Stimulated activated CD4-positive, alpha-beta T cell treated with anti-CD3 and anti-CD28 coated beads, TNF-alpha, amount 100 ng/mL, for 1 hour (primary cell): ENCODE data around the gene GPR75.

Source experiments
- DNase-seq, 3 donors: peaks; one replicate each; pipeline ENCODE4 v3.0.0-alpha.2; 2020; ENCODE audit warnings: low read depth in 3 of 3, low spot score in 1 of 3

GPR75 gene

GRCh38 chr2:53859206-53860181, at the start of gene GPR75:
Gene GPR75 (minus strand): TSS chr2:53859967. CDS start chr2:53854756, 5,211 bp downstream.
- DNase-seq: no peak

DNA sequence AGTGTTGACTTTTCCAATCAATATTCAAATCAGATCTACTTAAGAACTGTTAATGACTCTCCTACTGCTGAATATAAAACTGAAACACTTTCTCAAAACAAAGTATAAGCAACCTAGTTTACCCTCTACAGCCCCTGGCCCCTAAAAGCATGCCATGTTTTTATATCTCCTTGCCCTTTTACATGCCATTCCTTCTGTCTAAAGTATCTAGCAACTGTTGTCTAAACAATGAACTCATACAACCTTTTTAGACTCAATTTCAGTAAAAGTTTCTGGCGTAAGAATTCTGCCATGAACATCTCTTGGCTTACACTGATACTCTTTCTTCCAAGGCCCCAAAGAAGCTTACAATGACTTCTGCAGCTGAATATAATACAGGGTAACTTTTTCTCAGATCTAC, 47.8 kb upstream of the GPR75 start:
- no peak for DNase-seq

DNA sequence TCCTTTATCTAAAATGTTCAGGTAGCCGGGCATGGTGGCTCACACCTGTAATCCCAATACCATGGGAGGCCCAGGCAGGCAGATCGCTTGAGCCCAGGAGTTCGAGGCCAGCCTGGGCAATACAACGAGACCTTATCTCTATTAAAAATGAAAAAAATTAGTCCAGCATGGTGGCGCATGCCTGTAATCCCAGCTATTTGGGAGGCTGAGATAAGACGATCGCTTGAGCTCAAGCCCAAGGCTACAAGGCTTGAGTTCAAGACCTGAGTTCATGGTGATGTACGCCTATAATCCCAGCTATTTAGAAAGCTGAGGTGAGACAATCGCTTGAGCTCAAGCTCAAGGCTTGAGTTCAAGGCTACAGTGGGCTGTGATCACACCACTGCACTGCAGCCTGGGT, 45.6 kb upstream of the GPR75 start:
- DNase-seq: no peak

GRCh38 chr2:53903011-53903410, 43.2 kb upstream of the GPR75 start:
- no peak for DNase-seq

- no peak for DNase-seq
Measured at GRCh38 chr2:53901192-53901591, 41.4 kb upstream of the GPR75 start.

DNA sequence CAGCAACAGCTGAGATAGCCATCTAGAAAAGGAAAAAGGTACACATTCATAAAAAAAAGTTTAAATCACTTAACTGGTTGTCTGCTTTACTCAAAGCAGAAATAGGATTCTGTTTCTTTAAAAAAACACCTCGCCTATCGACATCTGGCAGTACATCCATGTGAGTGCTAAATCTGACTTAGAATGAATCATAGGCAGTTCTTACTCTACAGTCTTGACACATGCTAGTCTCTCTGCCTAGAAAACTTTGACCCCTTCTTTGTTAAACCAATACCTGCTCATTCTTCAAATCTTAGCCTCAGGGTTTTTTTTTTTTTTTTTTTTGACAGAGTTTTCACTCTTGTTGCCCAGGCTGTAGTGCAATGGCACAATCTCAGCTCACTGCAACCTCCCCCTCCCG, 37.1 kb upstream of the GPR75 start:
- DNase-seq: no peak

GRCh38 chr2:53886406-53887280, 26.9 kb upstream of the GPR75 start:
- DNase-seq: no peak

GRCh38 chr2:53884883-53885282, 25.1 kb upstream of the GPR75 start:
- DNase-seq: no peak

DNA sequence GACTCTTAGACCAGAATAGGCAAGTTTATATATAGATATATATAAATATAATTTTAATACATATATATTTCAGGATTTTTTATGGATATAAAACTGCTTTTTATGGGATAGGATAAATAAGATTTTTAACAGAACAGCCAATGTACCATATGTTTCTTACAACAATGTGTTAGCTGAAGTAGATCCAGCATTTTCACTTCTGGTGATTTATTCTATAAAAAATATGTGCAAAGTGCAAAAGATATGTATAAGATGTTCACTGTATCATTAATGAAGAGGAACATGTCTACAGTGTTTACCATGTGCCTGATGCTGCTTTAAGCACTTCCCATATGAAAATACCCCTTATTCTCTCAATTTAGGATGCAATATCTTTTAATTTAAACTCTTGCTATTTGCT, 22.2 kb upstream of the GPR75 start:
- DNase-seq: no peak

DNA sequence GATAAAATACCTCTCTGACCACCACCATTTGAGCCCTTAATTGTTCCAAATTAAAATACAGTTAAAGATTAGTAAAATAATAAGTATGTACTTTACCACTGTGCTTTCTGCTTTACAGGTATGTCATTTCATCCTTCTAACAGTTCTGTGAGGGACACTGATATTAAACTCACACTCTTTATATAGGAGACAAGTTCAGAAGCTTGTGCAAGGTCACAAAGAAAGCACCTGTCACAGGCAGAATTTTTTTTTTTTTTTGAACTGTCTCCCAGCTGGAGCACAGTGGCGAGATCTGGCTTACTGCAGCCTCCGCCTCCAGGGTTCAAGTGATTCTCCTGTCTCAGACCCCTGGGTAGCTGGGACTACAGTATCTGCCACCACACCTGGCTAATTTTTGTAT, 21.6 kb upstream of the GPR75 start:
- no peak for DNase-seq

DNA sequence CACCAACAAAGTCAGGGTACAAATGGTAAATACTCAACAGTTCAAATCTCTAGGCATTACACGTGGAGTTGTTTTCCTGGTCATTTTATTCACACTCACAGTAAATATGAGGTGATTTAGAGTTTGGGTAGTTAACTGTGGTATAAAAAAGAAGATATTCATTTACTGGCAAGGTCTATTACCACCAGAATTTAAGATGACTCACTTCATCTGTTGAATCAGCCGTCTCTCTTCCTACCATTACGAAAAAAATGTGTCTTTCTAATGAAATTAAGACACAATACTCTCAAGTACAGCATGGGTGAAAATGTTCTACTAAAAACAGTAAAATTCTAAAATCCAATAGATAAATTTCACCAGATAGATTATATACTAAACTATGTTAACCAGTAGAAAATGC, 21.0 kb upstream of the GPR75 start:
- DNase-seq: no peak

DNA sequence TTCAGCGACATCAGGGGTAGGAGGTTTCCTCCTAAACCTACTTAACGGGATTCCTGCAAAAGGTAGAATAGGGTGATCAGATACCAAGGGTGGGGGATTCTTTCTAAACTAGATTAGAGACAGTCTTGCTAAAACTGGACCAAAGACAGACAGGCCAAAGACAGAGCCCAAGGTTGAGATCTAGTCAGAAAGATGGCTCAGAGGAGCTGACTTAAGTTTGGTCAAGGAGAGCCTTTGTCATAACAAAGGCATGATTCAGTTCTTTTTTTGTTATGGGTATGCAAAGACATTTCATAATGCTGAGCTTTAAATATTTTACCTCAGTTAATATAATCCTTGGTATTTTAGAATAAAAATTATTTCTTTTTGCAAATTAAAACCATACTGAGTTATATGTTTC, 17.8 kb upstream of the GPR75 start:
- no peak for DNase-seq

DNA sequence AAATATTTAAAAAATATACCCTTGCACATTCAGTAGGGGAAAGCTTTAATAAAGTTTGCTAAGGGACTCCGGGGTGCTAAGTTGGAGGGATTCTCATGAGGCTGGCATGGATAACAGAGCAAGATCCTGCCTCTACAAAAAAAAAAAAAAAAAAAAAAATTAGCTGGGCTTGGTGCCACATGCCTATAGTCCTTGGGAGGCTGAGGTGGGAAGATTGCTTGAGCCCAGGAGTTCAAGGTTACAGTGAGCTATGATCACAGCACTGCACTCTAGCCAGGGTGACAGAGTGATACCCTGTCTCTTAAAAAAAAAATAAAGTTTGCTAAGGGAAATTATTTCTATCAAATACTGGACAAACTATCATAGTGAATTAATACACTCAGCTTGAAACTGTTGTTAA, 17.3 kb upstream of the GPR75 start:
- DNase-seq: no peak

DNA sequence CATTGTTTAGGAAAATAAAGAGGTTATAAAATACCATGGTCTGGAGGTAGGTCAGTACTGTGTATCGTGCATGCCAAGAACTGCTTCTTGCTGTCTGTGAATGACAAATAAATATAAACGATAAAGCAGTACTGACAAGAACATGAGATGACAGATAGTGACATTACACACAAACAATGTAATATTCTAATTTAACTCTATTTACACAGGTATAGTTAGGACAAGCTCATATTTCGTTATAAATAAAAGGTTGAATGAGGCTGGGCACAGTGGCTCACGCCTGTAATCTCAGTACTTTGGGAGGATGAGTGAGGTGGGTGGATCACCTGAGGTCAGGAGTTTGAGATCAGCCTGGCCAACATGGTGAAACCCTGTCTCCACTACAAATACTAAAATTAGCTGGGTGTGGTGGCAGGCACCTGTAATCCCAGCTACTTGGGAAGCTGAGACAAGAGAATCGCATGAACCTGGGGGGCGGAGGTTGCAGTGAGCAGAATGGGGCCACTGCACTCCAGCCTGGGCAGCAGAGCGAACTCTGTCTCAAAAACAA, 14.7 kb upstream of the GPR75 start:
- no peak for DNase-seq

GRCh38 chr2:53867773-53868172, 8.0 kb upstream of the GPR75 start:
- DNase-seq: no peak

DNA sequence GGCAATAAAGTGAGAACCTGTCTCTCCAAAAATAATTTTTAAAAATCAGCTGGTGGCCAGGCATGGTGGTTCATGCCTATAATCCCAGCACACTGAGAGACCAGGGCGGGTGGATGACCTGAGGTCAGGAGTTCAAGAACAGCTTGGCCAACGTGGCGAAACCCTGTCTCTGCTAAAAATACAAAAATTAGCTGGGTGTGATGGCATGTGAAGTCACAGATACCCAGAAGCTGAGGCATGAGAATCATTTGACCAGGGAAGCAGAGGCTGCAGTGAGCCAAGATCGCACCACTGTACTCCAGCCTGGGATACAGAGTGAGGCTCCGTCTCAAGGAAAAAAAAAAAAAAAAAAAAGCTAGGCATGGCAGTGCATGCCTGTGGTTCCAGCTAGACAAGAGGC, 7.4 kb upstream of the GPR75 start:
- DNase-seq: no peak

DNA sequence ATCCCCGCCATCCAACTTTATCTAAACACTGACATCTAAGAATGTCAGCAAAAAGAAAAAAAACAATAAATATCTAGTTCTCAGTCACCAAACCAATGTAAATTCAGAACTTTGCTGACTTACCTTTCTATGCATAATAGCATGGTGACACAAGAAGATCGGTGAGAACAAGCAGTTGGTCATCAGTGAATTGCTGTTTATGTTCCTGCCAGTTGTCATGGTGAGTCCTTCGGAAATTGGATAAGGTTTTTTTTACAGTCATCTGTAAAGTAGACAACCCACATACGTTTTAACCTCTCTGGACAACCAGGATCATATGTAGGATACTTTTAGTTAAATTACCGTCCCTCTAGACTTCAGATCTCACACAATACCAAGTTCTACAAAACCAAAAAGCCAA, 6.2 kb upstream of the GPR75 start:
- no peak for DNase-seq

- DNase-seq: no peak
Measured at GRCh38 chr2:53865264-53865663, 5.5 kb upstream of the GPR75 start.

GRCh38 chr2:53863538-53864227, 3.9 kb upstream of the GPR75 start:
- DNase-seq: no peak

DNA sequence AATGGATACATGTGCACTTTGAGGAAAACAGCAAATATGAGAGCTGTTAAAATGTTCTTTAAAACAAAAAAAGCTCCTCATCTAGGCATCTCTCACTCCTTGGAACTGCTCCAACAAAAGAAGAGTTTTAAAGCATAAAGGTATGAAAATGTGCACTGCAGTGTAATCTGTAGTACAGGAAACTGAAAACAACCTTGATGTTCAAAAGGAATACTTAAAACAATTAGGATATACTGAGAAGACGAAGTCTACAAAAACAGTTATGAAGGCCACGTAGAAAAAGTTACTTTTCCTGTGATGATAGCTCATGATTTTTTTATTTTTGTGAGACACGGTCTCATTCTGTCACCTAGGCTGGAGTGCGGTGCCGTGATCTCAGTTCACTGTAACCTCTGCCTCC, 2.1 kb upstream of the GPR75 start:
- no peak for DNase-seq

DNA sequence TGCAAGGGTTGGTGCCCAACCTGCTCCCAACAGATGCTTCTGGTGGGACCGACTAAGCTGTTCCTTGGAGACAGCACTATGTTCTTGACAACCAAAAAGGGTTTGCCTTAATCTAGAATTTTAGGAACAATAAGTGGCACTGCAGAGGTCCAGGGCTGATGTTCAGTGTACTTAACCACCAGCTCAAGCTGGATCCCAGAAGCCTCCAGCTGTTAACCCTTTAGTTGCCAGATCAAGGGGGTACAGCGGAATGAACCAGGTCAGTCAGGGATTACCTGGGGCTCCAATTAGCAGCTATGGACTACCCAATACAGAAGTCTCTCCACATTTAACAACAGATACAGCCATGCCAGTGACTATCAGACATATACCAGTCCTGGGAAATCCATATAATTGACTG, 3.5 kb downstream of the GPR75 start:
- DNase-seq: no peak
